GM10847 (cell line): ENCODE measurements around the gene LOXL4.

Experiments
- POLR2A ChIP-seq: IDR thresholded peaks from 2 replicates; pipeline ENCODE4 v1.6.1; 2011; ENCODE audit not compliant: insufficient read length; ENCODE audit errors: extremely low read depth

Gene LOXL4

GRCh38 chr10:98301664-98302319 is 33.8 kb upstream of the LOXL4 start:
- TF ChIP-seq POLR2A: no peak

DNA sequence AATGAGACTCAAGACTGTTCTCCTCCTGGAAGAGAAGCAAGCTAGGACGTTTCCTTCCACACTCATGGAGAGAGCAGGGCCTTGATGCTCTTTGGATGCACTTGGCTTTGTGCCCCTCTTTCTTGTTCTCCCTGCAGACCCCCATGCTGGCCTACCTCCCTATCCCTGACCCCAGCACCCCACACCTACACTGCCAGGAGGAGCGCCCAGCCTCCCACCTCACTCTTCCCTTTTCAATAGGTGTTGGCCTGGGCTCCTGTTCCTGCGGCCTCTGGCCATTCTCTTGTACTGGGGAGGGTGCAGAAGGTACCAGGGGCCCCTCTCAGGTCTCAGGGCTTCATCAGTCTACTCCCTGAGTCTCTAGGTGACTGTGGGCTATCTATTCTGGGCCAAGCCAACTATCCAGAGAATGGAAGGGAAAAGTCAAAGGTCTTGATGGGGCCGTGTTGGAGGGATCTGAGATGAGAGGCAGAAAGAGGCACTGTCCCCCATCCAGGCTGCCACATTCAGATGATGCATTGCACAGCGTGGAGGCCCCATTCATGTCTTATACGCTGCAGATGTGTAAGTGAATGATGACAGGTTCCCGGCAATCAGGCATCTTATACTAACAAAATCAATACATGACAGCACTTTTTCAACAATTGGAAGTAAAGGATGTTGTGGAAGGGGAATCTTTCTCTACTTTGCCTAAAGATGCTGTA is 32.7 kb upstream of the LOXL4 start:
- TF ChIP-seq POLR2A: no peak

- TF ChIP-seq POLR2A: no peak
These were observed 31.3 kb upstream of the LOXL4 start for GRCh38 chr10:98299341-98299740.

GRCh38 chr10:98296524-98296923 is 28.5 kb upstream of the LOXL4 start:
- no peak for TF ChIP-seq POLR2A

DNA sequence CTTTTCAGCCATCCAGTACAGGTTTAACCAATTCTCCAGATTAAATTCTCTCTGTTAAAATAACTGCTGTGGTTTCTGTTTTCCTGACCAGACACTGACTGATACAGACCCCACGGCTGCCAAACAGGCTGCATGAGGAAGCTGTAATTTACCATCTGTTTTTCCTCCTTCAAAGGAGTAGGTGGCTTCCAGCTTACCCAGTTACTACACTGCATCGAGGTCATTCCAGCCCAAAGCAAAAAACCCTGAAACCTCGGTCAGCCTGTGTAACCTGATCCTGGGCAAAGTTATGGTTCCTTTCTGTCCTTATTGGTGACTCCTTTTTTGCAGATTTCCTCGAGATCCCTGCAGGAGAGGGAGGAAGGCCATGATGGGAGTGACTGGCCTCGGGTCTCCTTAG is 27.9 kb upstream of the LOXL4 start:
- TF ChIP-seq POLR2A: no peak

DNA sequence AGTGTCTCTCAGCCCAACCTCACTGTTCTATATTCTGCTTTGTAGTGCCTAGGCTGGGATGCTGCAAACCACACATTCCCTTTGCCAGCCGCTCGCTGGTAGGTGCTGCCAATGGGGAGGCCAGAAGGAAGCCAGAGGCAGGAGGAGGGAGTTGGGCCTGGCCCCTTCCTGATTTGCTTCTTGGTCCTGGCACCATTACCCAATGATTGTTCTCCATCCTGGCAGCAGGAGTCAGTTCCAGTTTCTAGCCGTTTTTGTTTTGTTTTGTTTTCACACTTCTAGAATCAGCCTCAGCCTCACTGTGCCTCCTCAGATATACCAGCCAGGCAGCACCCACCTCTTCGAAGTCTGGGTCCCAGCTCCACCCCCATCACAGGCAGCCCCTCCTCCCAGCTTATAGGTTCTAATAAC is 27.4 kb upstream of the LOXL4 start:
- TF ChIP-seq POLR2A: no peak

DNA sequence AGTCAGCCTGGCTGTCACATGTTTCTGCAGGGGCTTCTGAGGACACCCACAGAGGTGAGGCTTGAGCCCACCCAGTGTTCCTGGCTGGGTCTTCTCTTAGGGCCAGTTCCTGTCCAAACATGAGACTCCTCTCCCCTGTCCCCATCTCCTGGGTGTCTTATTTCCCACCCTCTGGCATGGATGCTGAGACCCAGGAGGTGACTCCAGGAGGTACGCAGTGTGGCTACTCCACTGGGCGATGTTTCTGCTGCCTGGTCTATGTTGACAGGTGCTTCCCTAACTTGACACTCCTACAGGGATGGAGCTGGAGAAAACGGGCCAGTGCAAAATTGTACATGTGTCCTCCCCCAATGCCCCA is 26.3 kb upstream of the LOXL4 start:
- no peak for TF ChIP-seq POLR2A

DNA sequence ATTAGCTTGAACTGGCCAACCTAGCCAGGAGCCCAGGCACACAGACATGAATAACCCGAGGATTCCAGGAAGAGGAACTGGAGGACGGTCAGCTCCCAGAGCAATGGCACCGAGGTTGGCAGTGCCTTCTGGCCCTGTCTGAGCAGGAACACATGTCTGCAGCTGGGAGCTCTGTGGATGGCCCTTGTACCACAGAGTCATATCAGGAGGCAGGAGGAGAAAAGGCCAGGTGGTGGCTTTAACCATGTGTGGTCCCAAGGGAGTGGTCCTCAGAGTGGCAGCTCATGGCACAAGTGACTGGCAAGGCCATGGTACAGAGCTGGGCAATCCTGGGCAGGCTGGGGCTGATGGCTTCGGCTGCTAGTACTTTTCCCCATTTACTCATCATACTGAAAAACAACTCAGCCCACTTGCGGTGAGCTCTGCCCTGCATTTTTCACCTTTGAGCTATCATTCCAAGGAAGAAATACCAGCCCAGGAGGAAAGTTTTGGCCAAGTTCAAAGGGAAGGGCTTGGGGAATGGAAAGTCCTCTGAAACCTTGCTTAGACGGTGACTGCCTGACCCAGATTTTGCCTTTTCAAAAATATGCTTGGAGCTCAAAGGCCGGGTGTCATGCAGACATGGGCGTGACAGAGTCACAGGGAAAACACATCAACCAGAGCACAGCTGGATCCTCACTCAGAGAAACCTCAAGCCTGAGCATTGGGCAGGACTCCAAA is 25.7 kb upstream of the LOXL4 start:
- no peak for TF ChIP-seq POLR2A

DNA sequence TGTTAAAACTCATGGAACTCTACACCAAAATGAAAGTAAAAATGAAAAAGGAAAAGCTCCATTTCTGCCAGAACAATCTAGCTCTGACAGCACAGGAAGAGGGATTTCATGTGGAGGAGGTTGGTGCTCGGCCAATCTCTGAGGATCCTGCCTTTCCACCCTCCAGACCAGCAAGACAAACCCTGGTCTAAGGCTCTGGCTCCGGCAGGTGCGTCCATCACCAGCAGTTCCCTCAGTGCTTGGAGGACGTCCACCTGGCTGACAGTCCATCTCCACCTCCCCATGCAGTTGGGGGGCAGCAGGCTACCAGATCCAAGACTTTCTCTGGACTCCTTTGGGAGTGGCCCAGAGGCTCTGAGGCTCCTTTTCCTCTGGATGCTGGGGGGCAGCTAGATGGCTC is 25.0 kb upstream of the LOXL4 start:
- TF ChIP-seq POLR2A: no peak

DNA sequence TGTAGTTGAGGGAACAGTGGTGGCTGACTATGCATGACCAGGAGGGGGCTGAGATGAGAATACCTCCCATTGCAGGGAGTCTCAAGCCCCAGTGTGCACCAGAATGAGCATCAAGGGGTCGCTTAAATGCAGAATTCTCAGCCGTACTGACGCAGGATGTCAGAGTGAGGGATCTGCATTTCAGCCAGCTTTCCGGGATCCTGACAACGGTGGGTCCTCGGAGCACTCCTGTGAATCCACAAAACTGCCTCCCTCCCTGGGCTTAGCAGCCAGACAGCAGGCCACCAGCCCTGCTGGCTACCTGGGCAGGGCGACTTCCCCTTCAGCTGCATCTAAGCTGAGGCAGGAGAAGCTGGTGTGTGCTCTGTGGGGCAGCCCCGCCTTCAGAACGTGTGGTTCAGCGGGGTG is 21.8 kb upstream of the LOXL4 start:
- TF ChIP-seq POLR2A: no peak

- no peak for TF ChIP-seq POLR2A
These were observed 19.3 kb upstream of the LOXL4 start for GRCh38 chr10:98287321-98287720.

DNA sequence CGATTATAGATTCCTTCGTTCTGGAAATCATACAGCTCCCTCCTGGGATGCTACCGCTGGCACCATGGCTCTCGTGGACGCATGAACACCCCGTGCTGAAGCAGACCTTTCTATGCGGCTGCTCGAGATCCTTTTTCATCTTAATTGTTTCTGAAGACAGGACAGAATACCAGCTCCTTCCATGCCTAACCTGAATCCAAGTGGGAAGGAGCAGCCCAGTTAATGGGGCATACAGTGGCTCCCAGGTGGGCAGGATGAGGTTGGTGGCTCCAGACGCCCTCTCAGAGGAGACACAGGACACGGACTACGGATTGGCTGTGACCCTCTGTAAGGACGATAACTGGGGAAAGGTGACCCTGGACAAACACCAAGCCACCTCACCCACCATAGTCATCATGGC is 18.4 kb upstream of the LOXL4 start:
- TF ChIP-seq POLR2A: no peak

- no peak for TF ChIP-seq POLR2A
These were observed 17.4 kb upstream of the LOXL4 start for GRCh38 chr10:98285416-98285815.

- TF ChIP-seq POLR2A: no peak
These were observed 8.3 kb upstream of the LOXL4 start for GRCh38 chr10:98276311-98276710.

- TF ChIP-seq POLR2A: no peak
These were observed 6.6 kb upstream of the LOXL4 start for GRCh38 chr10:98274562-98274961.
